DMS153 (cell line): Measurements from ENCODE around the gene RTTN.
"Not testable (repeated sequence)": the region's sequence is repeated elsewhere in the genome, so short reads cannot be mapped to it uniquely, and the experiment has no call there.

Experiments used
- DNase-seq: peaks from one replicate; lab custom pipeline; 2025; lab: John Stamatoyannopoulos, UW

Gene RTTN

GRCh38 chr18:70149156-70149555 is 56.3 kb downstream of the RTTN start:
- DNase-seq, result no peak

- DNase-seq, result no peak
Measured at GRCh38 chr18:70148039-70148938, 57.2 kb downstream of the RTTN start.

GRCh38 chr18:70146174-70146573 is 59.3 kb downstream of the RTTN start:
- no peak for DNase-seq

GRCh38 chr18:70142001-70142400 is 63.5 kb downstream of the RTTN start:
- DNase-seq, result no peak

- DNase-seq, result no peak
Measured at GRCh38 chr18:70139138-70139537, 66.3 kb downstream of the RTTN start.

- no peak for DNase-seq
Measured at GRCh38 chr18:70135604-70136003, 69.9 kb downstream of the RTTN start.

GRCh38 chr18:70132999-70133398 is 72.5 kb downstream of the RTTN start:
- no peak for DNase-seq

- DNase-seq, result no peak
Measured at GRCh38 chr18:70128271-70128670, 77.2 kb downstream of the RTTN start.

GRCh38 chr18:70127359-70127758 is 78.1 kb downstream of the RTTN start:
- no peak for DNase-seq

- DNase-seq, result no peak
Measured at GRCh38 chr18:70126832-70127231, 78.7 kb downstream of the RTTN start.

- no peak for DNase-seq
Measured at GRCh38 chr18:70124139-70124538, 81.3 kb downstream of the RTTN start.

GRCh38 chr18:70121842-70122241 is 83.6 kb downstream of the RTTN start:
- no peak for DNase-seq

- no peak for DNase-seq
Measured at GRCh38 chr18:70116949-70117348, 88.5 kb downstream of the RTTN start.

GRCh38 chr18:70113511-70113910 is 92.0 kb downstream of the RTTN start:
- no peak for DNase-seq

- DNase-seq, result no peak
Measured at GRCh38 chr18:70110678-70111077, 94.8 kb downstream of the RTTN start.

GRCh38 chr18:70107091-70107490 is 98.4 kb downstream of the RTTN start:
- DNase-seq, result no peak

- not testable (repeated sequence) for DNase-seq
Measured at GRCh38 chr18:70102854-70103253, 102.6 kb downstream of the RTTN start.

- no peak for DNase-seq
Measured at GRCh38 chr18:70089858-70090257, 115.6 kb downstream of the RTTN start.

GRCh38 chr18:70086085-70086484 is 119.4 kb downstream of the RTTN start:
- DNase-seq, result no peak

GRCh38 chr18:70085641-70086040 is 119.8 kb downstream of the RTTN start:
- DNase-seq, result no peak

GRCh38 chr18:70082430-70082829 is 123.1 kb downstream of the RTTN start:
- no peak for DNase-seq

- DNase-seq, result no peak
Measured at GRCh38 chr18:70078106-70078505, 127.4 kb downstream of the RTTN start.

GRCh38 chr18:70075906-70076305 is 129.6 kb downstream of the RTTN start:
- DNase-seq, result no peak

- no peak for DNase-seq
Measured at GRCh38 chr18:70074116-70074515, 131.4 kb downstream of the RTTN start.
